SK-N-MC (cell line): ENCODE results near the gene POLR2F.

Source experiments
- DNase-seq: peaks from one replicate; pipeline ENCODE4 v3.0.0-alpha.2; 2011; ENCODE audit warnings: low read depth, low spot score
- H3K27ac ChIP-seq: fragments of 200-600 bp; sonication (generic); 2 replicates; pipeline ENCODE4 v1.5.1; 2016; ENCODE audit warnings: mixed run types
- H3K36me3 ChIP-seq: fragments of 200-600 bp; sonication (generic); 2 replicates; pipeline ENCODE4 v1.6.1; 2017; ENCODE audit warnings: antibody characterized with exemption, low read length, mixed read lengths; ENCODE audit not compliant: insufficient read depth
- H3K4me3 ChIP-seq: fragments of 200-600 bp; sonication (generic); 2 replicates; pipeline ENCODE4 v1.5.1; 2016
- H3K9ac ChIP-seq: fragments of 200-600 bp; sonication (generic); 2 replicates; pipeline ENCODE4 v1.8.0; 2017; ENCODE audit warnings: mixed run types, mixed read lengths; ENCODE audit not compliant: insufficient read length
- H3K9me3 ChIP-seq: fragments of 200-600 bp; sonication (generic); 2 replicates; pipeline ENCODE4 v1.6.1; 2017; ENCODE audit warnings: low read depth, mild to moderate bottlenecking, antibody characterized with exemption, low read length, moderate library complexity, mixed read lengths
- EZH2 ChIP-seq: fragments of 200-600 bp; sonication (generic); IDR thresholded peaks from one replicate; pipeline ENCODE4 v1.6.1; 2017; ENCODE audit warnings: antibody characterized with exemption
- FOXP2 ChIP-seq: optimal IDR thresholded peaks from 2 replicates; pipeline ENCODE3; 2011; ENCODE audit warnings: mild to moderate bottlenecking, moderate library complexity; ENCODE audit not compliant: insufficient read depth; ENCODE audit errors: extremely low read length, control extremely low read depth
- POLR2AphosphoS5 ChIP-seq: IDR thresholded peaks from 2 replicates; pipeline ENCODE4 v1.6.1; 2012; ENCODE audit warnings: mild to moderate bottlenecking, low read depth, low read length, borderline replicate concordance

Gene POLR2F

GRCh38 chr22:38012604-38013072 lies 59.1 kb downstream of the POLR2F start:
- no peaks in the 10 kb centered on the region for H3K9me3 ChIP-seq
- H3K4me3 ChIP-seq, result no peak overlapping the region
- H3K27ac ChIP-seq, result no peak overlapping the region
- no peaks in the 10 kb centered on the region for H3K36me3 ChIP-seq
- no peak for TF ChIP-seq EZH2
- TF ChIP-seq POLR2AphosphoS5, result no peak
- no peak for TF ChIP-seq FOXP2
- no peak overlapping the region for H3K9ac ChIP-seq
- no peak for DNase-seq

GRCh38 chr22:38014083-38014482 lies 60.6 kb downstream of the POLR2F start:
- no peaks in the 10 kb centered on the region for H3K9me3 ChIP-seq
- no peak overlapping the region for H3K4me3 ChIP-seq
- DNase-seq, result no peak
- no peak for TF ChIP-seq POLR2AphosphoS5
- no peak for TF ChIP-seq FOXP2
- no peak for TF ChIP-seq EZH2
- H3K9ac ChIP-seq, result no peak overlapping the region
- no peak overlapping the region for H3K27ac ChIP-seq
- no peaks in the 10 kb centered on the region for H3K36me3 ChIP-seq

GRCh38 chr22:38016182-38017151 lies 63.0 kb downstream of the POLR2F start:
- no peak for DNase-seq

GRCh38 chr22:38017272-38017920 lies 63.9 kb downstream of the POLR2F start:
- Histone ChIP-seq H3K4me3 (no peak overlapping the region), H3K36me3 (no peaks in the 10 kb centered on the region), H3K9ac (no peak overlapping the region), H3K27ac (no peak overlapping the region), H3K9me3 (no peaks in the 10 kb centered on the region)
- TF ChIP-seq POLR2AphosphoS5, result no peak
- no peak for TF ChIP-seq FOXP2
- TF ChIP-seq EZH2, result no peak
- no peak for DNase-seq

More at GRCh38 chr22:38016182-38017151, 63.0 kb downstream of the POLR2F start:
- Histone ChIP-seq H3K9me3 (no peaks in the 10 kb centered on the region), H3K9ac (no peak overlapping the region), H3K27ac (no peak overlapping the region), H3K4me3 (no peak overlapping the region), H3K36me3 (no peaks in the 10 kb centered on the region)
- TF ChIP-seq EZH2 (no peak), POLR2AphosphoS5 (no peak), FOXP2 (no peak)

GRCh38 chr22:38017939-38018885 lies 64.7 kb downstream of the POLR2F start:
- H3K9ac ChIP-seq, result no peak overlapping the region
- H3K4me3 ChIP-seq, result no peak overlapping the region
- H3K9me3 ChIP-seq, result no peaks in the 10 kb centered on the region
- no peak for DNase-seq
- TF ChIP-seq FOXP2, result no peak
- no peak for TF ChIP-seq POLR2AphosphoS5
- no peak for TF ChIP-seq EZH2
- H3K36me3 ChIP-seq, result no peaks in the 10 kb centered on the region
- H3K27ac ChIP-seq, result no peak overlapping the region
